GM18508 (cell line): ENCODE results near the gene CBX4.

Experiments used
- ATAC-seq: cut with Tn5 transposase; IDR thresholded peaks from one replicate; pipeline ENCODE4 v1.9.1; 2021; ENCODE audit warnings: moderate number of reproducible peaks; ENCODE audit not compliant: insufficient read depth, unreplicated experiment

The CBX4 gene

GRCh38 chr17:79842656-79843473 lies 3.6 kb upstream of the CBX4 start:
- ATAC-seq, result no peak

DNA sequence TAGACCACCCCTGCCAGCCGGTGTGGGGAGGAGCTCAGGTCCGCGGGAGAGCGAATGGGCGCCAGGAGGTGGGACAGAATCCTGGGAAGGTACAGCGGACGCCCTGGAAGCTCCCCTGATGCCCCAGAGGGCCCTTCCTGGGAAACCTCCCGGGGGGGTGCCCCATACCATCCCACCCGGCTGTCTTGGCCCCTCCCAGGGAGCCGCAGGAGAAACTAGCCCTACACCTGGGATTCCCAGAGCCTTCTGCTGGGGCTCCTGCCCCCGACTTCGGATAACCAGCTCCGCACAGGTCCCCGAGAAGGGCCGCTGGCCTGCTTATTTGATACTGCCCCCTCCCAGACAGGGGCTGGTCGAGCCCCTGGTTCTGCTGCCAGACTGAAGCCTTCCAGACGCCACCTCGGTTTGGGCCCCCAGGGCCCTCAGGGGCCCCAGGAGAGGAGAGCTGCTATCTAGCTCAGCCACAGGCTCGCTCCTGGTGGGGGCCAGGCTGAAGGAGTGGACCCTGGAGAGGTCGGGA lies 3.0 kb upstream of the CBX4 start:
- ATAC-seq, result no peak

- no peak for ATAC-seq
Observed at GRCh38 chr17:79841369-79842135, 2.3 kb upstream of the CBX4 start.

DNA sequence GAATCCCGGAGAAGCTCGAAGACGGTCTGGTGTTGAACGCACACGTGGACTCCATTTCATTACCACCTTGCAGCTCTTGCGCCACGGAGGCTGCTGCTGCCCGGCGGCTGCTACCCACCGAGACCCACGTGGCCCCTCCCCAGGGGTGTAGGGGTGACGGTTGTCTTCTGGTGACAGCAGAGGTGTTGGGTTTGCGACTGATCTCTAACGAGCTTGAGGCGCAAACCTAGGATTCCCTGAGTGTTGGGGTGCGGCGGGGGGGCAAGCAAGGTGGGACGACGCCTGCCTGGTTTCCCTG lies 1.7 kb upstream of the CBX4 start:
- no peak for ATAC-seq

- no peak for ATAC-seq
Observed at GRCh38 chr17:79840269-79840988, 1.2 kb upstream of the CBX4 start.

DNA sequence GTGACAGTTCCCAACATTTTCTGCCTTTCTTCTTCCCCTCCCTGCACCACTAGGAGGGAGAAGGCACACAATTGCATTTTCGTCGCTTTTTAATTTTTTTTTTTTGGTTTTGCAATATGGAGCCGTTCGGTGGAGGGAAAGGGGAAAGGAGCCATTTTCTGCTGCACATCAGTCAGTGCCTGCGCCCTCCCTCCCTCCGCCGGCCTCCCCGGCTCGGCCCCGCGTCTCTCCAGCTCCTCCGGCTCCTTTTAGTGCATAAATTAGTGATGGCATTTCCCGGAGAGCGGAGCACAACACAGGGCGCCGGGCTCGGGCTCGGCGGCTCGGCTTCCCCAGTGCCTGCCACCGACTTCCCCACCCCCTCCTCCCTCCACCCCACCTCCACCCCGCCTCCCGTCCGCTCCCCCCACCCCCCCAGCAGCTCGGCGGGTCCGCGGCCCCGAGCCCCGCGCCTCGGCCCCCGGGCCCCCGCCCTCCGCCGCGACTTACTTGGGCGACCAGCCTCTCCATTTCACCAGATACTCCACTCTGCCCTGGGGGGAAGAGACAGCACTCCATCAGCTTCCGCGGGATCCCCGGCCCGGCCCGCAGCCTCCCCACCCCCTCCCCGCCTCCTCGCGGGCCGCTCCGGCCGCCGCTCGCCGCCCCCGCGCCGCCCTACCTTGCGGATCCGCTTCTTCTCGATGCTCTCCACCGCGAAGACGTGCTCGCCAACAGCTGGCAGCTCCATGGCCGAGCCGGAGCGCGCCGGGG lies 542 bp downstream of the CBX4 start:
- ATAC-seq, result no peak

GRCh38 chr17:79837888-79838521 lies 1.2 kb downstream of the CBX4 start:
- ATAC-seq, result no peak

DNA sequence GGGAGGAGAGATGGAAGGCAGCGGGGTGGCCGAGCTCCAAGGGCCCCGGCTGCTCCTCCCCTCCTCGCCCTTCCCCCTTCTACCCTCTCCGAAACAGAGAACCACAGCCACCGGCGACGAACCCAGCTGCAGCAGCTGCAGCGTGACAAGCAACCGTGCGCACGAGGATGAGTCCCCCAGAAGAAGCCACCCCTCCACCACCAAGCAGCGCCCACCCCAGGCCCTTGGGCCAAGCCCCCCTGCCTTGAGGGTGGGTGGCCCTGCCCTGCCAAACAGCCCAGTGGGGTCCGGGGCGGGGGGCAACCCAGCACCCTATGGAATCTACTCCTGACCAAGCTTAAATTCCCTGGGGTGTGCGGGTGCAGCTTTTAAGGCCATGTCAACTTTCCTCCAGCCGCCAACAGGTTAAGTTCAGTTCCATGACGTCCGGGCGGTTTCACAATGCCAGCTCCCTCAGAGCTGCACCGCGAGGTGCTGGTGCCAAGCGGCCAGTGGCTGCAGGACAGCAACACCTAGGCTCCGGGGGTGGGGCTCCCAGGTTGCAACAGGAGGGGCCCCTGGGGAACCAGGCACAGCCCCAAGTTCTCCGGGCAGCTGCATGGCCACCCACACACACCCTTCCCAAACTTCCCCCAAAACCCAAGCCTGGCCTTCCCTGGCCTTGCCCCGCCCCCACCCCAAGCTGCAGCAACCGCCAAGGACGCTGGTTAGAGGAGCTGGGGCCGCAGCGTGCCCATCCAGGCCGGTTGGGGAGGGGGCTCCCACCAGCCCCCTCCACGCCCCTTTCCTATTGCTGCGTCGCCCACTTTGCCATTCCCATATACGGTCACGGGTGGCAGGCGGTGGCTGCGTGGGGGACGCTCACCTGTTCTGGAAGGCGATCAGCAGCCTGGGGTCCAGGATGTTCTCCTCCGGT lies 2.0 kb downstream of the CBX4 start:
- ATAC-seq, result no peak

- ATAC-seq, result no peak
Observed at GRCh38 chr17:79836510-79836971, 2.7 kb downstream of the CBX4 start.

- no peak for ATAC-seq
Observed at GRCh38 chr17:79835953-79836509, 3.2 kb downstream of the CBX4 start.

DNA sequence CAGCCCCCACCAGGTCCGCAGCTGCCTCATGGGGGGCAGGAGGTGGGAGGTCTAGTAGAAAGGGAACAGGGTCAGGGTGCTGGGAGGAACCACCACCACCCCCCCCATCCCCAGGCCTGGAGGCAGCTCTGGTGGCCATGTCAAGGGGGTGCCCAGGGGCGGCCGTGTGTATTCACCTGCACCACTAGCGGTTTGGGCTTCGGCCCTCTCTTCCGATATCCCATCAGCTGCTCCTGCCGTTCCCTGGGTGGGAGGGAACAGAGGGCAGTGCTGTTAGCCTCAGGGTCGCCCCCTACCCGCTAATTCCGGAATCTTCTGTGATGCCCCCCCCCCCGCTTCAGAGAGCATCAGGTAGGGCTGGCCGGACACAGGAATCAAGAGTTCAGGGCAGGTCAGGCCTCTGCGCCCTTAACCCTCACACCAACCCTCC lies 3.8 kb downstream of the CBX4 start:
- ATAC-seq, result no peak

- no peak for ATAC-seq
Observed at GRCh38 chr17:79834565-79835469, 4.4 kb downstream of the CBX4 start.

DNA sequence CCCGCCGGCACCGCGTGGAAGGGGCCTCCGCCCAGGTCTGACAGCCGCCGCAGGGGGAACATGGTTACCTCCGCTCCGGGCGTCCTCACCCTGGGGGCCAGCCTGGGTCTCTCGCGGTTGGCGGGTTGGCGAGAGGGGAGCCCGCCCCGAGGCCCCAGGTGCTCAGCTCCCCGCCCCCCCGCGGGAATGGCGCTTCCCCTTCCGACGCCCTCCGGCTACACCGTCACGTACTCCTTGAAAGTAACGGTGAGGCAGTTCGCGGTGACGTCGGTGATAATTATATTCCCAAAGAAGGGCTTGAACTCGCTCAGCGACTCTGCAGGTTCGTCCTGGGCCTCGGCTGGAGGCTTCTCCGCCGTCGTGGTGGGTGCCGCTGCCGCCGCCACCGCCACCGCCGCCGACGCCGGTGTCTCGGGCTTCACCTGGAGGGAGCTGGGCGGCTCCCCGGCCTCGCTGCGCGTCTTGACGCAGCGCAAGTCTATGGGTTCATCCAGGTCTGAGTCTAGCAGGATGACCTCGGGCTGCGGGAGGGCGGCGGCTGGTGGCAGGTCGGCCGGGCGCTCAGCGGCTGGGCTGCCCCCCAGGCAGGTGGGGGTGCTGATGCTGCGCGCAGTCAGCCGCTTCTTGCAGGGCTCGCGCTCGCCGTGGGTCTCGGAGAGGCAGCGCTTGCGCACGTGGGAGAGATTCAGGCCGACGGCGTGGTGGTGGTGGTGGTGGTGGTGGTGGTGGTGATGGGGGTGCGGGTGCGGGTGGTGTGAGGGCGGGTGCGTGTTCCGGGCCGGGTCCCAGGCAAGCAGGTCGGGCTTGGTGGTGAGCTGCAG lies 5.3 kb downstream of the CBX4 start:
- no peak for ATAC-seq

DNA sequence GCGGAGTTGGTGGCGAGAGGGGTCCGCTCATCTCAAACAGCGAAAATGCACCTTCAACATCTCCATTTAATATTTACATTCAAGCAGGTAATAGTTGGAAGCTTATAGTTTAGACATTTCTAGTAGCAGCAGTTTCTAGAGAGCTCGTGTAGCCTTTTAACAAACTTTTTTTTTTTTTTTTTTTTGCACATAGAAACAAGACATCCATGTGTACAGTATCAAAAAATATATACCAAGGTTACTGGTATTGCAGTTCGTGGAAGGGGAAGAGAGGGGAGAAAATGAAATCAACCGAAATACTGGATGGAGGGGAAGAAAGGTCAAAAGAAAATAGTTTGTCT lies 6.2 kb downstream of the CBX4 start:
- no peak for ATAC-seq

DNA sequence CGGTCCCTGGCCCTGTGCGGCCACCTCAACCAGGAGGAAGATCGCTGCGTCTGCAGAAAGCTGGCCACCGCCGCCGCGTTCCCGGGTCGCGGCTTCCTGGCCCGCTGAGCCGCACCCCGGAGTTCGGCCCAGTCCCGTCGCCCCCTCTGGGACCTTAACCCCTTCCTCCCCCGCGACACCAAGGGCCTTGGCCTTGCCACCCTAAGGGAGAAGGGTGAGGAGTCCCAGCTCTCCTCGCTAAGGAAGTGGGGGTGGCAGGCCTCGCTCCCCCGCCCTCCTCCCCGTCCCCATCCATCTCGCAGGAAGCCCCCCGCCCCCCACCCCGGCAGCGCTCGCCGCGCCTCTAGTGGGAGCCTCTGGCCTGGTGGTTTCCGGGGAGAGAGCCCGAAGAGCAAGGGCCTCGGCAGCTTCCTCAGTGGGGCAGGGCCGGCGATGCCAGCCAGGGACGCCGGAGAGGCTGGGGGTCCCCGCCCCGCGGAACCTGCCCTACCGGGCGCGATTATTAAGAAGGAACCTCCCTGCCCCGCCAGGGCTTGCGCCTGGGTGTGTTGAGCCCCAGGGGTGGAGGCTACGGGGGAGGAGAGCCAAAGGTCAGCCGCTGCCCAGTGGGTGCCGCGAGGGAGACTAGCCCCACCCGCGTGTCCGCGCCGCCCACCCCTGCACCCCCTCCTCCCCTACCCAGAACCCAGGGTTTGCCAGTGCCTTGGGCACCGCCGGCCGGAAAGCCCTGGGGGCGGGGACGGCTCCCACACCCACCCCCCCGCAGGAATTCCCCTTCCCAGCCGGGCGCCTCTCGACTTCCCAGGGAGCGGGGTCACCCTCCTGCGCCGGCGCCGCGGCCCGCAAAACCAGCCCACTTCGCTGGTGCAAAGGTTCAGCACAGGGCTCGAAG lies 6.8 kb downstream of the CBX4 start:
- ATAC-seq, result no peak
